Fibroblast of skin of right quadriceps (primary cell): ENCODE results near the gene IRS4.

ENCODE experiments used
- DNase-seq: peaks from one replicate; pipeline ENCODE4 v3.0.0-alpha.2; 2013

Gene IRS4

GRCh38 chrX:108736509-108737479 lies at the start of gene IRS4:
Gene IRS4, minus strand, starts transcription at chrX:108736563.
- DNase-seq: no peak

GRCh38 chrX:108772549-108772948 lies 36.2 kb upstream of the IRS4 start:
- no peak for DNase-seq

GRCh38 chrX:108763559-108763958 lies 27.2 kb upstream of the IRS4 start:
- no peak for DNase-seq

- DNase-seq: no peak
Measured at GRCh38 chrX:108740299-108740774, 4.0 kb upstream of the IRS4 start.

GRCh38 chrX:108737754-108738153 lies 1.4 kb upstream of the IRS4 start:
- no peak for DNase-seq

- DNase-seq: peak; percentile 0
Measured at GRCh38 chrX:108735679-108736508, 469 bp downstream of the IRS4 start.

- DNase-seq: no peak
Measured at GRCh38 chrX:108735091-108735678, 1.2 kb downstream of the IRS4 start.

- DNase-seq: no peak
Measured at GRCh38 chrX:108734426-108734825, 1.9 kb downstream of the IRS4 start.

- no peak for DNase-seq
Measured at GRCh38 chrX:108732630-108733321, 3.6 kb downstream of the IRS4 start.

GRCh38 chrX:108731153-108731552 lies 5.2 kb downstream of the IRS4 start:
- no peak for DNase-seq

- DNase-seq: no peak
Measured at GRCh38 chrX:108726748-108727147, 9.6 kb downstream of the IRS4 start.

- DNase-seq: no peak
Measured at GRCh38 chrX:108722561-108722960, 13.8 kb downstream of the IRS4 start.

- no peak for DNase-seq
Measured at GRCh38 chrX:108712886-108713285, 23.5 kb downstream of the IRS4 start.

- DNase-seq: no peak
Measured at GRCh38 chrX:108704839-108705238, 31.5 kb downstream of the IRS4 start.

GRCh38 chrX:108702530-108702929 lies 33.8 kb downstream of the IRS4 start:
- no peak for DNase-seq

GRCh38 chrX:108701633-108702032 lies 34.7 kb downstream of the IRS4 start:
- no peak for DNase-seq

GRCh38 chrX:108699368-108699767 lies 37.0 kb downstream of the IRS4 start:
- DNase-seq: peak; percentile 22

GRCh38 chrX:108696690-108697089 lies 39.7 kb downstream of the IRS4 start:
- peak; percentile 10 for DNase-seq
